HG02642 (cell line): Measurements from ENCODE around the gene RPL22L1.
"Not testable (repeated sequence)": the region's sequence is repeated elsewhere in the genome, so short reads cannot be mapped to it uniquely, and the experiment has no call there.

ENCODE experiments used
- ATAC-seq: cut with Tn5 transposase; IDR thresholded peaks from one replicate; pipeline ENCODE4 v1.9.1; 2021; ENCODE audit warnings: mild to moderate bottlenecking; ENCODE audit not compliant: unreplicated experiment, poor library complexity

The RPL22L1 gene

DNA sequence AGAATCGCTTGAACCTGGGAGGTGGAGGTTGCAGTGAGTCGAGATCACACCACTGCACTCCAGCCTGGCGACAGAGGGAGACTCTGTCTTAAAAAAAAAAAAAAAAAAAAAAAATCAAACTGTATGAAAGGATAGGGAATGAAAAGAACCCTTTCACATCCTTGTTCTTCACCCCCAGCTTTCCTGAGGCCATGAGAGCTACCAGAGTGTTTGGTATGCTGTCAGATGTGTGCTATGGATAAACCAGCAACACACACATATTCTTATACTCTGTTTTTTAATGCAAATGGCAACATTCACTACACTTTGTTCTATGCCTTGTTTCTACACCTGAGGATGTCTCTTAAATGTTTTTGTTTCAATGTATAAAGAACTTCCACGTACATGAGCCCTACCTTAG lies 33.5 kb downstream of the RPL22L1 start:
- no peak for ATAC-seq

DNA sequence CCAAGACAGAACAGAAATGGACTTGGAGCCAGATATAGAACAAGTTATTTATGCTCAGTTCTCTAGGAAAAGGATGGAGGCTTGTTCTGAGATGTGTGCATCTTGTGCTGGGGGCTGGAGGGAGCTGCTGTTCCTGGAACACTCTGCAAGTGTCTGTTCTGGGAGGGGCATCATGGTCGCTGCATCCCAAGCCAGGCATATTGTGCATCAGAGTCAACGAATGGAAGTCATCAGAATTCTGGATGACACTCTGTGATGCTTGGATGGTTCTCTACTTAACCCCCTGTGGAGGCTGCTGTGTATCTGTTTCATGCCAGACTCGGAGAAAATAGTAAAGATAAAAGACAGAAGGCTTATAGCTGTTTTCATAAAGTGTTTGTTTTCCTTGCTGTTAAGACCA lies 34.7 kb downstream of the RPL22L1 start:
- no peak for ATAC-seq

DNA sequence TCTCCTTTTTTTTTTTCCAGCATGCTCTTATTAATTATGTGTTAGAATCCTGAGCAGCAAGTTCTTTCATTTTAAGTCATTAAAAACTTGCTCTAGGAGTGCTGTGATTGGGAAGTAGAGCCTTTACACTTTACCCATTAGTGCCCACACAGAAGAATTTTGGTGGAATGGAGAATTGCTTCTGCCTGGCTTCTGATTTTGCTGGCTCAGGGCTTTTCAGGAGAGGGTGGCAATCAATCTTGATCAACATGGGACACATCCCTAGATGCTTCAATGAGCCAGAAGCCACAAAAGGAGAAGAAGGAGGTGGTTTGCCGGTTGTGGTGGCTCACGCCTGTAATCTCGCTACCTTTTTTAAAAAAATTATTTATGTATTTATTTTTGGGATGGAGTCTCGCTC lies 39.4 kb downstream of the RPL22L1 start:
- ATAC-seq: no peak

DNA sequence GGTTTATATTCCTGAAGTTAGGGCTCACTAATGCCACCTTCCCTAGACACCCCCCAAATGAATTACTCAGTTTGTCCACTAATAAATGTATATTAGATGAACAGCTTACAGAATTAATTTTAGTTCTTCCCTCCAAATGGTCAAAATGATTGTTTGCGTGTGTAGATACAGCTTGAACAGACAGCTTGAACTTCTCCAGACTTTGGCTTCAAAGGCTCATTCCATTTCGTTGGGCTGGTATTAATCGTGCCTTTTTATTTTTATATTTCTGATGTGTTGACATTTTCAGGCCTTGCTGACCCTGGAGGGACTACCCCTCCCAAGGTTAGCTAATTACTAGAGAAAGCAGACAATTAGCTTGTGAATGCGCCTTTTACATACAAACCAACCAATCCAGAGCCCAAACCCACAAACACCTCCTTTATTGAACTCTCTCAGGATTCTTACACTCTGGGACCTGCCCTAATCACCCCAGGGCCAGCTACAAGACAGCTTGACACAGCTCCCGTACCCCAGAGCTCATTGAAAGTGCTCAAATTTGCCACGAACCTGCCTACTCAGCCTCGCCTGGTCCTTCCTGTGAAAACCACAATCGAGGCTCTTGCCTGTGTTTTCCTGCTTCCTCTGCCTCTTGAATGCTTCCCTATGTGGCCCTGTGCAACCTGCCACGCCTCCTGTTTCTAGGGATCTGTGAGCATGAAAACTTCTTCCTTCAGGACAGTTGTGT lies 40.3 kb downstream of the RPL22L1 start:
- no peak for ATAC-seq

DNA sequence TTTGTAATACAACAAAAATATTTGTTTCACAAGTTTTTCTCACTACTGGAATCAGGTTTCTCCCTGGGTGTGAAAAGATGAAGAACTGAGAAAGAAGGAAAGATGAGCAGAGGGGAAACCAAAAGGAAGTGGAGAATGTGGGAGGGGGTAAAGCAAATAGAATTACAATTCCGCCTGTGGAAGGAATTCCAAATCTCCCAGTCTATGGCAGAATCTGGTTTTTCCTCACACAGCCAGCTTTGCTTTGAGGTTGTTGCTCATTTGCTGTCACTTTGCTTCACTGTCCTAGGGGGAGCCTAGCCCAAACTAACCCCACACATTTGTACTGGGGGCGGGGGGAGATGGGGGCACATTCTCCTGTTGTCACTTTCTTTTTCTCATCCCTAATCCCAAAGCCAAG lies 43.9 kb downstream of the RPL22L1 start:
- ATAC-seq: no peak

DNA sequence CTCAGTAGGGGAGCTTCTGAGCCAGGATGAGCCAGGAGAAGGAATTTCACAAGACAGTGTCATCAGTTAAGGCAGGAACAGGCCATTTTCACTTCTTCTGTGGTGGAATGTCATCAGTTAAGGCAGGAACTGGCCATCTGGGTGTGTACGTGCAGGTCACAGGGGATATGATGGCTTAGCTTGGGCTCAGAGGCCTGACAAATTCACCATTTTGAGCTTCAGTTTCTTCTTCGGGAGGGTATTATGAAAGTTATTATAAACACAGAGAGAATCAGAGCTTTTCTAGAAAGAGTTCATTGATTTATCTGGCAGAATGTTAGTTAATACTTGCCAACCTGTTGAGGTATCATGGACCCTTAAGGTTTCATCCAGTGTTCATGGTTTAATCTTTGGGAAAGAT lies 46.4 kb downstream of the RPL22L1 start:
- ATAC-seq: not testable (repeated sequence)

DNA sequence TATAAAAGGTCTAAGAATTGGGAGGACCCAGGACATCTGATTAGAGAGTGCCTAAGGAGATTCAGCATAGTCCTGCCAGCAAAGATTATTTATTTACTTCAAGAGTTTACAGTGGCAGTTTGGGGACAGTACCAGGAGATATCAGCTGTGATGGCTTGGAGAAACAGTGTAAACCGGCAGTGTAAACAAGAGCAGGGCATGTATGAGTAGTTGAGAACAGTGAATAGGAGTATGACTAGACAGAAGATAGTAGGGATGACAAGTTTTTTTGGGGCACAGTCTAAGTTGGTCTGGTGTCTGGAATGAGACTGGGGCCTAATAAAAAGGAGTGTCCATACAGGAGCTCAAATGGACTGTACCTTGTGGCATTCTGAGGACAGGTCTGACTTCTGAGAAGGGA lies 51.7 kb downstream of the RPL22L1 start:
- ATAC-seq: not testable (repeated sequence)

DNA sequence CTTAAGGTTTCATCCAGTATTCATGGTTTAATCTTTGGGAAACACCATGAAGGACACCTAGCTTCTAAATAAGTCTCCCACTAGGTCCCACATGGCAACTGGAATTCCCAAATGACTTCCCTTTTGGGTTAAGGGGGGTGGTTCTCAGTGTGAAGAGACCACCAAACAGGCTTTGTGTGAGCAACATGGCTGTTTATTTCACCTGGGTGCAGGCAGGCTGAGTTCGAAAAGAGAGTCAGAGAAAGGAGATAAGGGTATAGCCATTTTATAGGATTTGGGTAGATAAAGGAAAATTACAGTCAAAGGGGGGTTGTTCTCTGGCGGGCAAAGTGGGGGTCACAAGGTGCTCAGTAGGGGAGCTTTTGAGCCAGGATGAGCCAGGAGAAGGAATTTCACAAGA lies 52.5 kb downstream of the RPL22L1 start:
- ATAC-seq: not testable (repeated sequence)

DNA sequence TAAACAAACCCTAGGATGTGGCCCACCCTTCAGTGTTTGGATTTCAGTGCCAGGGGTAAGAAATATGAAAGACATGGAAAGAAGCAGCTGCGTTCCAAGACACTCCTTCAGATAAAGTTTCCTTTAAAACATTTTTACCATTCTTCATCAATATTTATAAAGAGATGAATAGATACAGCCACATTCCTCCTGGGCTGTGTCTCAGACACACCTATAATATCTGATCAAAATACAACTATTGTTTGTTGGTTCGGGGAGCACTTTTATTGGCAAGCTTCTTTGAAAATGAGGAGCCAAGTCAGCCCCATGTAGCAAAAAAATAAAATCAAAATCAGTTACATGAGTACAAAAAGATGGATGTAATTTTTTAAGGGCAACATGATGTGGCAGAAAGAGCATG lies 53.2 kb downstream of the RPL22L1 start:
- ATAC-seq: no peak

DNA sequence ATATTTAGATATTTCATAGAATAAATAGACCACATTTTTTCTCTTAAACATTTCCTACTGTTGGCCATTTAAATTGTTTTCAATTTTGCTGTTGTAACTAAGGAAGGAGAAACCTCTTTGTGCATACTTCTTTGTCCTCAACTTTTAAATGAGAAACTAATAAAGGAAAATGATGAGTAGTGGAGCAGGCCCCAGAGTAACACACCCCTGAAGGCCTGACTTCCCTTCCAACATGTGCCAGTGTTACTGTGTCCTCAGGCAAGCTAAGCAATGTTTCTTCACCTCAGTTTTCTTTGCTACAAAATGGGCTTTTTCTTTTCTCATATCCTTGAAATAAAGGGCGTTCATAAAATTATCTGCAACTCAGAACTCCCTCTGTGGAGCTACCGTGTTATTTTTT lies 53.7 kb downstream of the RPL22L1 start:
- ATAC-seq: no peak

DNA sequence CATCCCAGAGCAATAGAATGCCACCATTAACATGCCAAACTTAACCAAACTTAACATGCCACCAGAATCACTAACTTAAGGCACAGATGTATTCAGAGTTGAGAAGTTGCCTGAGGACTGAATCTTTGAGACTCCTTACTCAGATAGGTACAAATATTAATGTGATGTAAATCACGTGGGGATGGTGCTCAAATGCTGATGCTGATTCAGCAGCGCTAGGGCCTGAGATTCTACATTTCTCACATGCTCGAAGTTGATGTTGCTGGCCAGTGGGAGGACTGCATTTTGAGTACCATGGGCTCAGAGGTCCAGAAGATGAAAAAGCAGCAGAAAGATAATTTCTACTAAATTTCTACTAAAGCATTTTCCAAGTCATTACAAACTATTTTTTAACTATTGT lies 54.1 kb downstream of the RPL22L1 start:
- ATAC-seq: no peak

DNA sequence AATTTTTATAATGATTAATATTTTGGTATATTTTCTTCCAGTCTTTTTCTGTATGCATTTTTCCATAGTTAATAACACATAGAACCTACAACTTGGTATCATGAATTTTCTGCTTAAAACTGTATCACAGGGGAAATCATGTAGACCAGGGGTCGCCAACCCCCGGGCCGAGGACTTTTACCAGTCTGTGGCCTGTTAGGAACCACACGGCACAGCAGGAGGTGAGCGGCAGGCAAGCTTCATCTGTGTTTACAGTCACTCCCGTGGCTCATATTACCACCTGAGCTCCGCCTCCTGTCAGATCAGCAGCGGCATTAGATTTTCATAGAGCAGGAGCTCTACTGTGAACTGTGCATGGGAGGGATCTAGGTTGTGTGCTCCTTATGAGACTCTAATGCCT lies 54.7 kb downstream of the RPL22L1 start:
- no peak for ATAC-seq
